GM23338 (cell line): Measurements from ENCODE around the gene EVI5L.

Experiments used
- CREB1 ChIP-seq: fragments of 250-450 bp; sonication (Bioruptor Pico); IDR thresholded peaks from 2 replicates; pipeline ENCODE4 v1.5.0; 2020; ENCODE audit warnings: low read depth, mild to moderate bottlenecking, moderate library complexity
- EZH2 ChIP-seq: fragments of 200-600 bp; sonication (generic); IDR thresholded peaks from one replicate; pipeline ENCODE4 v1.8.0; 2017; ENCODE audit warnings: antibody characterized with exemption, mild to moderate bottlenecking, low read depth; ENCODE audit not compliant: unreplicated experiment
- EZH2phosphoT487 ChIP-seq: fragments of 200-600 bp; sonication (generic); IDR thresholded peaks from one replicate; pipeline ENCODE4 v1.8.1; 2018; ENCODE audit warnings: antibody characterized with exemption; ENCODE audit not compliant: unreplicated experiment
- JUNB ChIP-seq: IDR thresholded peaks from one replicate; pipeline ENCODE4 v1.6.1; 2016; ENCODE audit warnings: antibody characterized with exemption; ENCODE audit not compliant: unreplicated experiment
- NANOG ChIP-seq: IDR thresholded peaks from 2 replicates; pipeline ENCODE4 v1.6.1; 2016; ENCODE audit warnings: antibody characterized with exemption, borderline replicate concordance
- POLR2AphosphoS5 ChIP-seq: IDR thresholded peaks from 2 replicates; pipeline ENCODE4 v1.6.1; 2016; ENCODE audit warnings: antibody characterized with exemption, low read depth
- STAT1 ChIP-seq: IDR thresholded peaks from one replicate; pipeline ENCODE4 v1.6.1; 2016; ENCODE audit warnings: antibody characterized with exemption; ENCODE audit not compliant: unreplicated experiment
- TF ChIP-seq, protein P1 (sequence below), 2 experiments: fragments of 200-600 bp in 1 of 2; sonication (generic) in 1 of 2; conservative IDR thresholded peaks; 2 replicates each; pipeline versions ENCODE4 v1.5.1 to v1.6.1; 2016 to 2017; ENCODE audit warnings: antibody characterized with exemption in 2 of 2, low read depth in 2 of 2, mild to moderate bottlenecking in 2 of 2, moderate library complexity in 1 of 2
- TF ChIP-seq, protein P2 (sequence below): IDR thresholded peaks from one replicate; pipeline ENCODE4 v1.6.1; 2018; ENCODE audit warnings: antibody characterized with exemption; ENCODE audit not compliant: unreplicated experiment
- TF ChIP-seq, protein P3 (sequence below): IDR thresholded peaks from 2 replicates; pipeline ENCODE4 v1.6.1; 2016; ENCODE audit warnings: antibody characterized with exemption

- TF ChIP-seq, protein P1, sequence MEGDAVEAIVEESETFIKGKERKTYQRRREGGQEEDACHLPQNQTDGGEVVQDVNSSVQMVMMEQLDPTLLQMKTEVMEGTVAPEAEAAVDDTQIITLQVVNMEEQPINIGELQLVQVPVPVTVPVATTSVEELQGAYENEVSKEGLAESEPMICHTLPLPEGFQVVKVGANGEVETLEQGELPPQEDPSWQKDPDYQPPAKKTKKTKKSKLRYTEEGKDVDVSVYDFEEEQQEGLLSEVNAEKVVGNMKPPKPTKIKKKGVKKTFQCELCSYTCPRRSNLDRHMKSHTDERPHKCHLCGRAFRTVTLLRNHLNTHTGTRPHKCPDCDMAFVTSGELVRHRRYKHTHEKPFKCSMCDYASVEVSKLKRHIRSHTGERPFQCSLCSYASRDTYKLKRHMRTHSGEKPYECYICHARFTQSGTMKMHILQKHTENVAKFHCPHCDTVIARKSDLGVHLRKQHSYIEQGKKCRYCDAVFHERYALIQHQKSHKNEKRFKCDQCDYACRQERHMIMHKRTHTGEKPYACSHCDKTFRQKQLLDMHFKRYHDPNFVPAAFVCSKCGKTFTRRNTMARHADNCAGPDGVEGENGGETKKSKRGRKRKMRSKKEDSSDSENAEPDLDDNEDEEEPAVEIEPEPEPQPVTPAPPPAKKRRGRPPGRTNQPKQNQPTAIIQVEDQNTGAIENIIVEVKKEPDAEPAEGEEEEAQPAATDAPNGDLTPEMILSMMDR (conservative IDR thresholded peaks at IDR 0.05; ENCODE audit: low read depth in 2 of 2), result no peak
- TF ChIP-seq JUNB (no peak), EZH2 (no peak), POLR2AphosphoS5 (no peak), NANOG (no peak), EZH2phosphoT487 (no peak), STAT1 (no peak), CREB1 (CRISPR knock-in tag) (no peak)
- TF ChIP-seq, protein P2, sequence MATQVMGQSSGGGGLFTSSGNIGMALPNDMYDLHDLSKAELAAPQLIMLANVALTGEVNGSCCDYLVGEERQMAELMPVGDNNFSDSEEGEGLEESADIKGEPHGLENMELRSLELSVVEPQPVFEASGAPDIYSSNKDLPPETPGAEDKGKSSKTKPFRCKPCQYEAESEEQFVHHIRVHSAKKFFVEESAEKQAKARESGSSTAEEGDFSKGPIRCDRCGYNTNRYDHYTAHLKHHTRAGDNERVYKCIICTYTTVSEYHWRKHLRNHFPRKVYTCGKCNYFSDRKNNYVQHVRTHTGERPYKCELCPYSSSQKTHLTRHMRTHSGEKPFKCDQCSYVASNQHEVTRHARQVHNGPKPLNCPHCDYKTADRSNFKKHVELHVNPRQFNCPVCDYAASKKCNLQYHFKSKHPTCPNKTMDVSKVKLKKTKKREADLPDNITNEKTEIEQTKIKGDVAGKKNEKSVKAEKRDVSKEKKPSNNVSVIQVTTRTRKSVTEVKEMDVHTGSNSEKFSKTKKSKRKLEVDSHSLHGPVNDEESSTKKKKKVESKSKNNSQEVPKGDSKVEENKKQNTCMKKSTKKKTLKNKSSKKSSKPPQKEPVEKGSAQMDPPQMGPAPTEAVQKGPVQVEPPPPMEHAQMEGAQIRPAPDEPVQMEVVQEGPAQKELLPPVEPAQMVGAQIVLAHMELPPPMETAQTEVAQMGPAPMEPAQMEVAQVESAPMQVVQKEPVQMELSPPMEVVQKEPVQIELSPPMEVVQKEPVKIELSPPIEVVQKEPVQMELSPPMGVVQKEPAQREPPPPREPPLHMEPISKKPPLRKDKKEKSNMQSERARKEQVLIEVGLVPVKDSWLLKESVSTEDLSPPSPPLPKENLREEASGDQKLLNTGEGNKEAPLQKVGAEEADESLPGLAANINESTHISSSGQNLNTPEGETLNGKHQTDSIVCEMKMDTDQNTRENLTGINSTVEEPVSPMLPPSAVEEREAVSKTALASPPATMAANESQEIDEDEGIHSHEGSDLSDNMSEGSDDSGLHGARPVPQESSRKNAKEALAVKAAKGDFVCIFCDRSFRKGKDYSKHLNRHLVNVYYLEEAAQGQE, result no peak
- TF ChIP-seq, protein P3, sequence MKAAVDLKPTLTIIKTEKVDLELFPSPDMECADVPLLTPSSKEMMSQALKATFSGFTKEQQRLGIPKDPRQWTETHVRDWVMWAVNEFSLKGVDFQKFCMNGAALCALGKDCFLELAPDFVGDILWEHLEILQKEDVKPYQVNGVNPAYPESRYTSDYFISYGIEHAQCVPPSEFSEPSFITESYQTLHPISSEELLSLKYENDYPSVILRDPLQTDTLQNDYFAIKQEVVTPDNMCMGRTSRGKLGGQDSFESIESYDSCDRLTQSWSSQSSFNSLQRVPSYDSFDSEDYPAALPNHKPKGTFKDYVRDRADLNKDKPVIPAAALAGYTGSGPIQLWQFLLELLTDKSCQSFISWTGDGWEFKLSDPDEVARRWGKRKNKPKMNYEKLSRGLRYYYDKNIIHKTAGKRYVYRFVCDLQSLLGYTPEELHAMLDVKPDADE, result no peak
Observed at GRCh38 chr19:7817801-7818200, 12.2 kb upstream of the EVI5L start.
